HG02938 (cell line): ENCODE results near the gene LPIN2.
A peak's percentile ranks its signal among the peaks of the same experiment; 100 is the strongest.
"Not testable (repeated sequence)": the region's sequence is repeated elsewhere in the genome, so short reads cannot be mapped to it uniquely, and the experiment has no call there.

Experiments
- ATAC-seq: cut with Tn5 transposase; IDR thresholded peaks from one replicate; pipeline ENCODE4 v1.9.1; 2021; ENCODE audit warnings: mild to moderate bottlenecking, moderate library complexity; ENCODE audit not compliant: unreplicated experiment

Gene LPIN2

GRCh38 chr18:3008541-3008940 lies 4.4 kb downstream of the LPIN2 start:
- ATAC-seq = no peak

- ATAC-seq = no peak
Measured at GRCh38 chr18:3007491-3007890, 5.5 kb downstream of the LPIN2 start.

GRCh38 chr18:3005462-3005861 lies 7.5 kb downstream of the LPIN2 start:
- no peak for ATAC-seq

- ATAC-seq = not testable (repeated sequence)
Measured at GRCh38 chr18:3003766-3004165, 9.2 kb downstream of the LPIN2 start.

GRCh38 chr18:3002732-3003131 lies 10.2 kb downstream of the LPIN2 start:
- ATAC-seq = no peak

- ATAC-seq = no peak
Measured at GRCh38 chr18:2998644-2999043, 14.3 kb downstream of the LPIN2 start.

GRCh38 chr18:2997846-2998564 lies 14.9 kb downstream of the LPIN2 start:
- ATAC-seq = no peak

GRCh38 chr18:2997429-2997828 lies 15.5 kb downstream of the LPIN2 start:
- no peak for ATAC-seq

- peak; percentile 92 for ATAC-seq
Measured at GRCh38 chr18:2994603-2995432, 18.1 kb downstream of the LPIN2 start.

GRCh38 chr18:2994020-2994589 lies 18.8 kb downstream of the LPIN2 start:
- no peak for ATAC-seq

GRCh38 chr18:2992995-2993877 lies 19.7 kb downstream of the LPIN2 start:
- ATAC-seq = no peak

GRCh38 chr18:2990956-2991640 lies 21.8 kb downstream of the LPIN2 start:
- no peak for ATAC-seq

GRCh38 chr18:2987876-2988790 lies 24.8 kb downstream of the LPIN2 start:
- ATAC-seq = no peak

GRCh38 chr18:2986150-2986865 lies 26.6 kb downstream of the LPIN2 start:
- no peak for ATAC-seq

- ATAC-seq = no peak
Measured at GRCh38 chr18:2985628-2986027, 27.3 kb downstream of the LPIN2 start.

- ATAC-seq = no peak
Measured at GRCh38 chr18:2984703-2985261, 28.2 kb downstream of the LPIN2 start.

- no peak for ATAC-seq
Measured at GRCh38 chr18:2984091-2984490, 28.9 kb downstream of the LPIN2 start.

GRCh38 chr18:2983296-2983695 lies 29.6 kb downstream of the LPIN2 start:
- no peak for ATAC-seq
